ENCODE measurements around the gene IQCH.
"Not testable (repeated sequence)": the region's sequence is repeated elsewhere in the genome, so short reads cannot be mapped to it uniquely, and the experiment has no call there.

Gene IQCH

GRCh38 chr15:67358391-67358790 is 103.8 kb downstream of the IQCH start:
- DNase-seq (ENCODE audit: low read depth, low spot score), result no peak

GRCh38 chr15:67358812-67359211 is 104.2 kb downstream of the IQCH start:
- DNase-seq (ENCODE audit: low read depth, low spot score), result no peak

- DNase-seq (ENCODE audit: low read depth, low spot score), result no peak
Observed at GRCh38 chr15:67359431-67360079, 105.0 kb downstream of the IQCH start.

GRCh38 chr15:67361100-67361499 is 106.5 kb downstream of the IQCH start:
- no peak for DNase-seq (ENCODE audit: low read depth, low spot score)

- DNase-seq (ENCODE audit: low read depth, low spot score), result not testable (repeated sequence)
Observed at GRCh38 chr15:67363712-67364111, 109.1 kb downstream of the IQCH start.

GRCh38 chr15:67365994-67366393 is 111.4 kb downstream of the IQCH start:
- DNase-seq (ENCODE audit: low read depth, low spot score), result no peak

GRCh38 chr15:67366904-67367303 is 112.3 kb downstream of the IQCH start:
- no peak for DNase-seq (ENCODE audit: low read depth, low spot score)

GRCh38 chr15:67369359-67369998 is 114.9 kb downstream of the IQCH start:
- DNase-seq (ENCODE audit: low read depth, low spot score), result no peak

GRCh38 chr15:67370206-67370954 is 115.8 kb downstream of the IQCH start:
- DNase-seq (ENCODE audit: low read depth, low spot score), result no peak

- DNase-seq (ENCODE audit: low read depth, low spot score), result no peak
Observed at GRCh38 chr15:67372543-67372942, 118.0 kb downstream of the IQCH start.

- DNase-seq (ENCODE audit: low read depth, low spot score), result no peak
Observed at GRCh38 chr15:67372986-67373675, 118.5 kb downstream of the IQCH start.

GRCh38 chr15:67373971-67374370 is 119.4 kb downstream of the IQCH start:
- DNase-seq (ENCODE audit: low read depth, low spot score), result no peak

GRCh38 chr15:67379530-67379929 is 124.9 kb downstream of the IQCH start:
- no peak for DNase-seq (ENCODE audit: low read depth, low spot score)

- DNase-seq (ENCODE audit: low read depth, low spot score), result peak; percentile 23
Observed at GRCh38 chr15:67380921-67381320, 126.3 kb downstream of the IQCH start.

GRCh38 chr15:67381416-67382045 is 126.9 kb downstream of the IQCH start:
- no peak for DNase-seq (ENCODE audit: low read depth, low spot score)

- DNase-seq (ENCODE audit: low read depth, low spot score), result no peak
Observed at GRCh38 chr15:67382723-67383122, 128.1 kb downstream of the IQCH start.

- peak; percentile 8 for DNase-seq (ENCODE audit: low read depth, low spot score)
Observed at GRCh38 chr15:67383899-67384298, 129.3 kb downstream of the IQCH start.

- DNase-seq (ENCODE audit: low read depth, low spot score), result no peak
Observed at GRCh38 chr15:67384761-67385160, 130.2 kb downstream of the IQCH start.

GRCh38 chr15:67385971-67386370 is 131.4 kb downstream of the IQCH start:
- no peak for DNase-seq (ENCODE audit: low read depth, low spot score)

GRCh38 chr15:67386947-67387346 is 132.4 kb downstream of the IQCH start:
- no peak for DNase-seq (ENCODE audit: low read depth, low spot score)

- DNase-seq (ENCODE audit: low read depth, low spot score), result no peak
Observed at GRCh38 chr15:67389975-67390374, 135.4 kb downstream of the IQCH start.

Data from astrocyte of the hippocampus (primary cell).